Common myeloid progenitor, CD34-positive (primary cell): ENCODE measurements around the gene VWF.
"Not testable (repeated sequence)": the region's sequence is repeated elsewhere in the genome, so short reads cannot be mapped to it uniquely, and the experiment has no call there.

Source experiments
- CTCF ChIA-PET: fragments of 350-600 bp; sonication (Branson Sonifier 250); formaldehyde crosslinking; loops from one replicate; lab custom pipeline; 2021; ENCODE audit warnings: antibody characterized with exemption; lab: Charles Lee
- POLR2A ChIA-PET: fragments of 350-600 bp; sonication (Branson Sonifier 250); formaldehyde crosslinking; loops from one replicate; lab custom pipeline; 2021; ENCODE audit warnings: antibody characterized with exemption; lab: Charles Lee
- DNase-seq, 3 donors: peaks; one replicate each; pipeline versions ENCODE4 v3.0.0 to v3.0.0-alpha.2; 2013
- H3K27ac ChIP-seq, 2 experiments: 1 replicate in 1 of 2; 2 replicates in 1 of 2; pipeline ENCODE4 v1.7.0; 2013; ENCODE audit warnings: inconsistent platforms in 2 of 2, low read length in 2 of 2, mild to moderate bottlenecking in 2 of 2, low read depth in 1 of 2, moderate library complexity in 1 of 2; ENCODE audit not compliant: severe bottlenecking in 2 of 2, insufficient read depth in 1 of 2, poor library complexity in 1 of 2
- H3K27me3 ChIP-seq, 5 experiments: replicated peaks in 2 of 5; 1 replicate in 3 of 5; 2 replicates in 2 of 5; pipeline versions ENCODE4 v1.6.1 to v1.7.0; 2013; ENCODE audit warnings: low read length in 4 of 5, mild to moderate bottlenecking in 2 of 5, moderate library complexity in 2 of 5, inconsistent platforms in 1 of 5; ENCODE audit not compliant: insufficient read depth in 5 of 5, control insufficient read depth in 4 of 5
- H3K36me3 ChIP-seq, 4 experiments: 1 replicate in 2 of 4; 2 replicates in 2 of 4; pipeline versions ENCODE4 v1.6.1 to v1.7.0; 2013; ENCODE audit warnings: low read length in 3 of 4, control low read depth in 1 of 4, mild to moderate bottlenecking in 1 of 4; ENCODE audit not compliant: control insufficient read depth in 4 of 4, insufficient read depth in 4 of 4
- H3K4me1 ChIP-seq, 4 experiments: 1 replicate in 3 of 4; 2 replicates in 1 of 4; pipeline versions ENCODE4 v1.6.1 to v1.7.1; 2013; ENCODE audit warnings: low read length in 3 of 4, mild to moderate bottlenecking in 3 of 4, control low read depth in 1 of 4, inconsistent platforms in 1 of 4, moderate library complexity in 1 of 4; ENCODE audit not compliant: control insufficient read depth in 4 of 4, insufficient read depth in 4 of 4; ENCODE audit errors: control extremely low read depth in 1 of 4
- H3K4me3 ChIP-seq, 7 experiments: 1 replicate in 4 of 7; 2 replicates in 3 of 7; pipeline versions ENCODE4 v1.5.1 to v1.7.0; 2013; ENCODE audit warnings: mild to moderate bottlenecking in 7 of 7, low read length in 6 of 7, moderate library complexity in 6 of 7, inconsistent platforms in 2 of 7, low read depth in 2 of 7, control low read depth in 1 of 7; ENCODE audit not compliant: insufficient read depth in 4 of 7, control insufficient read depth in 1 of 7; ENCODE audit errors: extremely low read depth in 1 of 7
- H3K9me3 ChIP-seq, 5 experiments: 1 replicate in 4 of 5; 2 replicates in 1 of 5; pipeline versions ENCODE4 v1.6.1 to v1.7.1; 2013; ENCODE audit warnings: low read length in 4 of 5, mild to moderate bottlenecking in 2 of 5, inconsistent platforms in 1 of 5, low read depth in 1 of 5, moderate library complexity in 1 of 5; ENCODE audit not compliant: control insufficient read depth in 4 of 5, insufficient read depth in 2 of 5; ENCODE audit errors: control extremely low read depth in 1 of 5
- WGBS: methylation state at CpG from one replicate; pipeline ENCODE4 v1.1.5; 2013; ENCODE audit not compliant: insufficient coverage; 5-methylcytosine and 5-hydroxymethylcytosine counted together

The VWF gene

DNA sequence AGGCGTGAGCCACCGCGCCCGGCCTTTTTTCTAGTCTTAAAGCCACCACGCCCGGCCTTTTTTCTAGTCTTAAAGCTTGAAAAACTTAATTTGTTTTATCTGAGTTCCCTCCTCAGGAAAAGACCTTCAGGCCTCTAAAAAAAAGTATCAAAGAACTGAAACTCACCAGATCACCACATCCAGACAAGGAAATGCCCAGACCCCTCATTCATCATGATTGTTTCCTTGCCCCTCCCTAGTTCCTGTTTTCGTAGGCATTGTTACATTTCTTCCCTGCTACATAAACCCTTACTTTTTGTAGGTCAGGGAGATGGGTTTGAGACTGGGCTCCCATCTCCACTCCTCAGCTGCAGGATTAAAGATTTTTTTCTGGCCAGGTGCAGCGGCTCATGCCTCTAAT lies 21.1 kb upstream of the VWF start:
- Histone ChIP-seq H3K27me3 (no peaks in the 10 kb centered on the region), H3K27ac (no peak overlapping the region), H3K4me3 (peak overlapping the region in 3 of 7 experiments; percentile 19 to 52 (median 36)), H3K9me3 (no peaks in the 10 kb centered on the region), H3K36me3 (no peaks in the 10 kb centered on the region), H3K4me1 (peaks cover 7 to 43% (median 38%) of the 10 kb centered on the region in 4 experiments)
- DNase-seq = peak; percentile 67 to 90 (median 84)
- CTCF ChIA-PET = interaction anchor here (0.6 to 1.8 kb wide), 4 partner anchors 9 to 53 kb away, joined by 3 to 6 read pairs (median 3); no protein-coding TSS in a partner anchor
- POLR2A ChIA-PET = interaction anchor here (0.5 to 1.2 kb wide), 2 partner anchors 19 to 22 kb away, joined by 4 read pairs; no protein-coding TSS in a partner anchor
- WGBS = 2% methylated on average over 6 of the region's 8 CpGs

DNA sequence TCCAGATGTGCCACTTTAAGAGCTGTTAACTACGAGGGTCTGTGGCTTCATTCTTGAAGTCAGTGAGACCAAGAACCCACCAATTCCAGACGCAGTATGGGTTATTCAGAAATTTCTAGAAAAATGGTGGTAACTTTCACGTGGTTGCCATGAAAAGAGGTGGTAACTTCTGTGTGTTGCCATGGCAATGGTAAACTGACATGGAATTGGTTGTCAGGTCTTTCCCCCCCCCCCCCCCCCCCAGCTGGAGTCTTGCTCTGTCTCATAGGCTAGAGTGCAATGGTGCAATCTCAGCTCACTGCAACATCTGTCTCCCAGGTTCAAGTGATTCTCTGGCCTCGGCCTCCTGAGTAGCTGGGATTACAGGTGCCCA lies 18.8 kb upstream of the VWF start:
- H3K9me3 ChIP-seq = no peaks in the 10 kb centered on the region
- peak overlapping the region in 1 of 7 experiments; percentile 9 for H3K4me3 ChIP-seq
- 83% methylated on average over 3 of the region's 4 CpGs for WGBS
- no peaks in the 10 kb centered on the region for H3K36me3 ChIP-seq
- ChIA-PET CTCF (interaction anchor here (1.1 to 1.6 kb wide), 5 partner anchors 9 to 136 kb away, joined by 3 to 5 read pairs (median 3); no protein-coding TSS in a partner anchor), POLR2A (interaction anchor here (0.6 to 1.4 kb wide), 2 partner anchors 22 to 24 kb away, joined by 3 to 4 read pairs; no protein-coding TSS in a partner anchor)
- DNase-seq = no peak
- H3K27me3 ChIP-seq = no peaks in the 10 kb centered on the region
- peaks cover 21 to 63% (median 59%) of the 10 kb centered on the region in 4 experiments for H3K4me1 ChIP-seq
- no peak overlapping the region for H3K27ac ChIP-seq

DNA sequence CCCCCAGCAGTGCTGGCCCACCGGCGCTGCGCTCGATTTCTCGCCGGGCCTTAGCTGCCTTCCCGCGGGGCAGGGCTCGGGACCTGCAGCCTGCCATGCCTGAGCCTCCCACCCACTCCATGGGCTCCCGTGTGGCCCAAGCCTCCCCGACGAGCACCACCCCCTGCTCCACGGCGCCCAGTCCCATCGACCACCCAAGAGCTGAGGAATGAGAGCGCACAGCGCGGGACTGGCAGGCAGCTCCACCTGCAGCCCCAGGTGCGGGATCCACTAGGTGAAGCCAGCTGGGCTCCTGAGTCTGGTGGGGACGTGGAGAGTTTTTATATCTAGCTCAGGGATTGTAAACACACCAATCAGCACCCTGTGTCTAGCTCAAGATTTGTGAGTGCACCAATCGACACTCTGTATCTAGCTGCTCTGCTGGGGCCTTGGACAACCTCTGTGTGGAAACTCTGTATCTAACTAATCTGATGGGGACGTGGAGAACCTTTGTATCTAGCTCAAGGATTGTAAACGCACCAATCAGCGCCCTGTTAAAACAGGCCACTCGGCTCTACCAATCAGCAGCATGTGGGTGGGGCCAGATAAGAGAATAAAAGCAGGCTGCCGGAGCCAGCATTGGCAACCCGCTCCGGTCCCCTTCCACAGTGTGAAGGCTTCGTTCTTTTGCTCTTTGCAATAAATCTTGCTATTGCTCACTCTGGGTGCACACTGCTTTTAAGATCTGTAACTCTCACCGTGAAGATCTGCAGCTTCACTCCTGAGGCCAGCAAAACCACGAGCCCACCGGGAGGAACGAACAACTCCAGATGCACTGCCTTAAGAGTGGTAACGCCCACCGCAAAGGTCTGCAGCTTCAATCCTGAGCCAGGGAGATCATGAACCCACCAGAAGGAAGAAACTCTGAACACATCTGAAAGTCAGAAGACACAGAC lies 18.2 kb upstream of the VWF start:
- not testable (repeated sequence) for H3K27ac ChIP-seq, H3K9me3 ChIP-seq, H3K36me3 ChIP-seq, H3K27me3 ChIP-seq
- POLR2A ChIA-PET = interaction anchor here (0.6 to 1.4 kb wide), 2 partner anchors 22 to 25 kb away, joined by 3 to 4 read pairs; no protein-coding TSS in a partner anchor
- peak; percentile 34 to 87 (median 86) for DNase-seq
- peaks cover 21 to 68% (median 62%) of the 10 kb centered on the region in 4 experiments for H3K4me1 ChIP-seq
- 72% methylated on average over 16 of the region's 35 CpGs for WGBS
- H3K4me3 ChIP-seq = peak overlapping the region in 1 of 7 experiments; percentile 9
- CTCF ChIA-PET = interaction anchor here (0.9 to 3.6 kb wide), 8 partner anchors 9 to 136 kb away, joined by 3 to 12 read pairs (median 4); no protein-coding TSS in a partner anchor

DNA sequence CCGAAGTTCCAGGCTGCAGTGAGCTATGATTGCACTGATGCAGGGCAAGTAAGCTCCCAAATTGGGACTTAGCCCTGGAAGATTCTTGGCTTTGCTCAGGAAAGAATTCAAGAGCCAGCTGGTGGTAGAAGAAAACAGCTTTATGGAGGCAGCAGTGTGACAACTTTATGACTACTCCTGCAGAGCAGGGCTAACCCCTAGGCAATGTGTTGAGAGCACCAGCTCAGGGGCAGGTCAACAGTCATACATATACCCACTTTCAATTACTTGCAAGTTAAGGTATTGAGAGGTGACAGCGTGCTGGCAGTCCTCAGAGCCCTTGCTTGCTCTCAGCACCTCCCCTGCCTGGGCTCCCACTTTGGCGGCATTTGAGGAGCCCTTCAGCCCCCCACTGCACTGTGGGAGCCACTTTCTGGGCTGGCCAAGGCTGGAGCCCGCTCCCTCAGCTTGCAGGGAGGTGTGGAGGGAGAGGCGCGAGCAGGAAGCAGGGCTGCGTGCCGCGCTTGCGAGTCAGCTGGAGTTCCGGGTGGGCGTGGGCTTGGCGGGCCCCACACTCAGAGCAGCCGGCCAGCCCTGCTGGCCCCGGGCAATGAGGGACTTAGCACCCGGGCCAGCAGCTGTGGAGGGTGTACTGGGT lies 17.4 kb upstream of the VWF start:
- H3K4me3 ChIP-seq, H3K9me3 ChIP-seq, H3K27me3 ChIP-seq, H3K36me3 ChIP-seq, DNase-seq, POLR2A ChIA-PET: not testable (repeated sequence)
- CTCF ChIA-PET = interaction anchor here (0.7 to 3.6 kb wide), 8 partner anchors 15 to 77 kb away, joined by 3 to 12 read pairs (median 3); no protein-coding TSS in a partner anchor
- 98% methylated on average over 13 of the region's 16 CpGs for WGBS
- Histone ChIP-seq H3K4me1 (peaks cover 21 to 68% (median 62%) of the 10 kb centered on the region in 4 experiments), H3K27ac (peak overlapping the region in 1 of 2 experiments; percentile 60)

DNA sequence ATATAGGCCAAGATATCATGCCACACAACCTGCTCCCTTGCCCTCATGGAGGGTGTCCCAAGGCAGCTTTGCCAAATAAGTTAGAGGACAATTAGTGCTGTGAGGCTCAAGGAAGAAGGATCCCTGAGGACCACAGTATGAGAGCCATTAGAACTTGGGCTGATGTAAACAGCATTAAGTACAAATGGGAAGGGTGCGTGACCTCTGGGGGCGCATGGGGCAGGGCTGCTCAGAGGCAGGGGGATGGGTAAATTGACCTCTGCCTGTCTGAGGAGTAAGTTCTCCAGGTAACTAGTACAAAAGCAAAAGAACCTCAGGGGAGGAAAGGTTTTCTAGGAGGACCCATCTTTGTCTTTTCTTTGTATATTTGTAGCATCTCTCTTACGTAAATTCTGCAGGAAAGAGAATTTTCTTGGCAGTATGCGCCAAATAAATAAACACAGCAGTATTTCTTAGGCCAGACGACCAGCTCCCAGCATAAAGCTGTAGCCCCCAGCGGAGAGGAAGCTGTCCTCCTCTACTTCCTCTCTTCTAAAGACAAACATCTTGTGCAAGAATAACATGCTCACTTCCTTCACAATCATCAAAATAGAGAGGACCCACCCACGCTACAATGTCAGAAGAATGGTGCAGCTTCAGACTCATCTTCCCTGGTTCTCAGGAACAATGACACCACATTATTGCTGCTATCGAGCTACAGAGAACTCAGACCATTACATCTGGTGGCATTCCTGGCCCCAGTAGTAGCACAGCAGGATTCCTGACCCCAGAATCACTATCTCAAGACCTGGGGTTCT lies 16.4 kb upstream of the VWF start:
- ChIA-PET CTCF (interaction anchor here (0.8 to 3.6 kb wide), 10 partner anchors 14 to 195 kb away, joined by 3 to 12 read pairs (median 3); no protein-coding TSS in a partner anchor), POLR2A (no interaction called here)
- peak overlapping the region; percentile 17 to 60 for H3K27ac ChIP-seq
- WGBS = 25% methylated on average over 6 of the region's 8 CpGs
- H3K9me3 ChIP-seq = no peaks in the 10 kb centered on the region
- peak overlapping the region in 3 of 7 experiments; percentile 11 to 19 (median 17) for H3K4me3 ChIP-seq
- H3K36me3 ChIP-seq = no peaks in the 10 kb centered on the region
- DNase-seq = peak in 2 of 3 donors; percentile 78 to 86
- no peaks in the 10 kb centered on the region for H3K27me3 ChIP-seq
- H3K4me1 ChIP-seq = peaks cover 21 to 64% (median 57%) of the 10 kb centered on the region in 4 experiments

DNA sequence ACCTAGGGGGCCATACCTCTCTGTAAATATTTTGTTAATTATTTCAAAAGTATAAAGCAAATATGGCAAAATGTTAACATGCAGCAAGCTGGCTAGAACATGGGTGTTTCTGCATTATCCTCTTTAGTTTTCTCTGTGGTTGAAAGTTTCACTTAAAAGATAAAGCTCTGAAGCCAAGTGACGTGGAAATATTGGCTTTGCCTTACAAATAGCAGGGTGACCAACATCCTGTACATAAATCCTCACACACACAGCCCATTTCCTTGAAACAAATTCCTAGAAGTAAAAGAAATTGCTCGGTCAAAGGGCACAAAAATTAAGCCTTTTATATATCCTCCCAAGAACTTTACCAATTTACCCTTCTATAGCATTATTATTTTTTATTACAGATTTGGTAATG lies 10.6 kb upstream of the VWF start:
- POLR2A ChIA-PET = no interaction called here
- CTCF ChIA-PET = interaction anchor here (0.9 kb wide), 1 partner anchor 8 kb away, joined by 3 read pairs; no protein-coding TSS in a partner anchor
- no peaks in the 10 kb centered on the region for H3K27me3 ChIP-seq
- peaks cover 9 to 30% (median 25%) of the 10 kb centered on the region in 4 experiments for H3K4me1 ChIP-seq
- no peaks in the 10 kb centered on the region for H3K9me3 ChIP-seq
- H3K4me3 ChIP-seq = no peak overlapping the region
- H3K36me3 ChIP-seq = no peaks in the 10 kb centered on the region
- no CpG with 5 or more reads among the region's 2 CpGs for WGBS
- H3K27ac ChIP-seq = no peak overlapping the region
- DNase-seq = peak in 2 of 3 donors; percentile 38 to 58
